Natural killer cell (primary cell): ENCODE data around the gene EIF3K. TPM values are rescaled to one million over a fixed set of nuclear protein-coding genes. Genes with fewer than 3 reads are reported as not detected.

ENCODE experiments used
- ATAC-seq, 3 donors: fragments of 150-1000 bp in 2 of 3; fragments of 200-7000 bp in 1 of 3; cut with Tn5 transposase; 1 replicate in 1 of 3; 2 replicates in 2 of 3; pipeline ENCODE4 v1.10.0; 2021; ENCODE audit warnings: mild to moderate bottlenecking in 2 of 3, moderate library complexity in 2 of 3
- DNase-seq, 2 donors: peaks; one replicate each; pipeline versions ENCODE4 v3.0.0 to v3.0.0-alpha.2; 2013 to 2021; ENCODE audit warnings: mixed read lengths in 1 of 2
- H3K27ac ChIP-seq: one replicate; pipeline ENCODE4 v1.5.1; 2013; ENCODE audit warnings: mild to moderate bottlenecking, low read length
- H3K27me3 ChIP-seq: one replicate; pipeline ENCODE4 v1.6.1; 2013; ENCODE audit warnings: low read length; ENCODE audit not compliant: control insufficient read depth, insufficient read depth
- H3K36me3 ChIP-seq: one replicate; pipeline ENCODE4 v1.6.1; 2013; ENCODE audit warnings: low read length; ENCODE audit not compliant: control insufficient read depth, insufficient read depth
- H3K4me1 ChIP-seq: one replicate; pipeline ENCODE4 v1.6.1; 2013; ENCODE audit warnings: low read length; ENCODE audit not compliant: control insufficient read depth, insufficient read depth
- H3K4me3 ChIP-seq: one replicate; pipeline ENCODE4 v1.5.1; 2013; ENCODE audit warnings: low read length
- H3K9me3 ChIP-seq: one replicate; pipeline ENCODE4 v1.6.1; 2013; ENCODE audit warnings: low read length; ENCODE audit not compliant: control insufficient read depth, insufficient read depth
- H3K27ac Mint-ChIP-seq, 2 donors: one replicate each; pipeline ENCODE4 v1.8.0; 2022; ENCODE audit warnings: mild to moderate bottlenecking in 2 of 2, mixed read lengths in 2 of 2, moderate library complexity in 1 of 2
- H3K27me3 Mint-ChIP-seq, 2 donors: one replicate each; pipeline ENCODE4 v1.8.0; 2022; ENCODE audit warnings: low read depth in 2 of 2, mixed read lengths in 2 of 2
- H3K36me3 Mint-ChIP-seq: one replicate; pipeline ENCODE4 v1.8.0; 2022; ENCODE audit warnings: mixed read lengths
- H3K4me1 Mint-ChIP-seq, 2 donors: one replicate each; pipeline ENCODE4 v1.8.0; 2022; ENCODE audit warnings: mixed read lengths in 2 of 2
- H3K4me3 Mint-ChIP-seq: one replicate; pipeline ENCODE4 v1.8.0; 2022; ENCODE audit warnings: mild to moderate bottlenecking, moderate library complexity, mixed read lengths
- H3K9me3 Mint-ChIP-seq, 2 donors: one replicate each; pipeline ENCODE4 v1.8.0; 2022; ENCODE audit warnings: mixed read lengths in 2 of 2
- CTCF ChIP-seq: fragments of 200-600 bp; IDR thresholded peaks from one replicate; pipeline ENCODE4 v1.8.0; 2022; ENCODE audit warnings: antibody characterized with exemption
- WGBS: methylation state at CpG from one replicate; pipeline ENCODE4 v1.1.7; 2013; ENCODE audit warnings: missing lambda C conversion rate; ENCODE audit not compliant: insufficient coverage; 5-methylcytosine and 5-hydroxymethylcytosine counted together
- intact Hi-C: fragments of 100-400 bp; cut with micrococcal nuclease; formaldehyde crosslinking; loops from one replicate; pipeline ENCODE4 v1.14.2; 2022
- total RNA-seq, 4 donors: library from RNA; stranded (reverse); fragments of 120-200 nt in 1 of 4; gene quantifications; one replicate each; pipeline versions ENCODE4 v1.2.3 to v1.2.4, GENCODE V29; 2013 to 2022

The EIF3K gene
- total RNA-seq, 3 donors from 2014 or later (not counting 1 experiment from before 2014, with no cell fraction given) = 232 to 262 (median 238) TPM

GRCh38 chr19:38673030-38673429 lies 54.0 kb downstream of the EIF3K start:
- Histone ChIP-seq H3K4me1 (peaks cover 87% of the 10 kb centered on the region), H3K36me3 (no peaks in the 10 kb centered on the region), H3K27me3 (no peaks in the 10 kb centered on the region), H3K4me3 (no peak overlapping the region), H3K9me3 (no peaks in the 10 kb centered on the region), H3K27ac (no peak overlapping the region)
- DNase-seq (no peak), ATAC-seq (no peak)
- no peak overlapping the region for H3K4me3 Mint-ChIP-seq
- 100% methylated on average over 1 of the region's 4 CpGs for WGBS
- peak overlapping the region in 1 of 2 donors; percentile 85 for H3K27ac Mint-ChIP-seq
- no peaks in the 10 kb centered on the region for H3K9me3 Mint-ChIP-seq
- intact Hi-C loops = no loop called here
- no peaks in the 10 kb centered on the region for H3K27me3 Mint-ChIP-seq
- H3K36me3 Mint-ChIP-seq = no peaks in the 10 kb centered on the region
- H3K4me1 Mint-ChIP-seq = peaks cover 83 to 87% of the 10 kb centered on the region in 2 donors
- TF ChIP-seq CTCF = no peak

GRCh38 chr19:38674388-38675171 lies 55.6 kb downstream of the EIF3K start:
- peaks cover 87% of the 10 kb centered on the region for H3K4me1 ChIP-seq
- peaks cover 2% of the 10 kb centered on the region for H3K36me3 ChIP-seq
- Mint-ChIP-seq H3K4me3 (peak overlapping the region; percentile 77), H3K36me3 (no peaks in the 10 kb centered on the region), H3K4me1 (peaks cover 83 to 87% of the 10 kb centered on the region in 2 donors), H3K9me3 (no peaks in the 10 kb centered on the region), H3K27me3 (no peaks in the 10 kb centered on the region), H3K27ac (peak overlapping the region; percentile 98 to 100)
- intact Hi-C loops = loop anchor here (5.0 kb wide), 3 partner anchors 178 to 258 kb away; partner anchors contain the start of genes MRPS12 and SARS2
- whole genome bisulfite sequencing = 81% methylated on average over 16 of the region's 16 CpGs
- no peak for TF ChIP-seq CTCF
- no peak for DNase-seq
- peak overlapping the region; percentile 67 for H3K27ac ChIP-seq
- ATAC-seq = no peak
- no peak overlapping the region for H3K4me3 ChIP-seq
- H3K27me3 ChIP-seq = no peaks in the 10 kb centered on the region
- H3K9me3 ChIP-seq = no peaks in the 10 kb centered on the region

GRCh38 chr19:38675611-38676010 lies 56.6 kb downstream of the EIF3K start:
- peak; percentile 77 to 88 (median 86) for ATAC-seq
- Histone ChIP-seq H3K4me1 (peaks cover 87% of the 10 kb centered on the region), H3K36me3 (peaks cover 2% of the 10 kb centered on the region), H3K9me3 (no peaks in the 10 kb centered on the region), H3K27ac (peak overlapping the region; percentile 67), H3K27me3 (no peaks in the 10 kb centered on the region), H3K4me3 (no peak overlapping the region)
- Mint-ChIP-seq H3K36me3 (no peaks in the 10 kb centered on the region), H3K27ac (peak overlapping the region; percentile 98 to 100), H3K4me1 (peaks cover 81 to 88% of the 10 kb centered on the region in 2 donors), H3K4me3 (peak overlapping the region; percentile 77), H3K9me3 (no peaks in the 10 kb centered on the region), H3K27me3 (no peaks in the 10 kb centered on the region)
- peak; percentile 31 for TF ChIP-seq CTCF
- WGBS = 26% methylated on average over 5 of the region's 5 CpGs
- peak; percentile 52 to 62 for DNase-seq
- intact Hi-C loops = loop anchor here (1.0 to 5.0 kb wide), 5 partner anchors 8 to 257 kb away; partner anchors contain the start of genes MRPS12 and SARS2
